Adrenal gland (tissue), 5 donors: Measurements from ENCODE around the gene MBNL1.

Experiments
- CTCF ChIP-seq, 6 experiments: fragments of 450-650 bp in 4 of 6; fragments of 200-600 bp in 2 of 6; sonication (generic) in 1 of 6; IDR thresholded peaks; 1 replicate in 5 of 6; 2 replicates in 1 of 6; pipeline versions ENCODE4 v1.5.1 to v1.8.0; 2016 to 2021; ENCODE audit warnings: antibody characterized with exemption in 6 of 6, mild to moderate bottlenecking in 2 of 6, moderate library complexity in 1 of 6
- POLR2A ChIP-seq, 2 donors: fragments of 450-650 bp; IDR thresholded peaks; one replicate each; pipeline ENCODE4 v1.6.1; 2017; ENCODE audit warnings: antibody characterized with exemption in 2 of 2, mild to moderate bottlenecking in 2 of 2, moderate library complexity in 1 of 2
- donor health status: DM: no; HTN: no; CAD: no.

GRCh38 chr3:152384412-152384811 is 115.7 kb downstream of the MBNL1 start:
- no peak for TF ChIP-seq POLR2A (IDR thresholded peaks at IDR 0.05)
- no peak for TF ChIP-seq CTCF (IDR thresholded peaks at IDR 0.05)
